Fibroblast of skin of left biceps (primary cell): ENCODE results near the gene RPL4.
"Not testable (repeated sequence)": the region's sequence is repeated elsewhere in the genome, so short reads cannot be mapped to it uniquely, and the experiment has no call there.

ENCODE experiments used
- DNase-seq, 2 experiments: peaks; one replicate each; pipeline ENCODE4 v3.0.0-alpha.2; 2013; ENCODE audit warnings: low read depth in 2 of 2

Gene RPL4

DNA sequence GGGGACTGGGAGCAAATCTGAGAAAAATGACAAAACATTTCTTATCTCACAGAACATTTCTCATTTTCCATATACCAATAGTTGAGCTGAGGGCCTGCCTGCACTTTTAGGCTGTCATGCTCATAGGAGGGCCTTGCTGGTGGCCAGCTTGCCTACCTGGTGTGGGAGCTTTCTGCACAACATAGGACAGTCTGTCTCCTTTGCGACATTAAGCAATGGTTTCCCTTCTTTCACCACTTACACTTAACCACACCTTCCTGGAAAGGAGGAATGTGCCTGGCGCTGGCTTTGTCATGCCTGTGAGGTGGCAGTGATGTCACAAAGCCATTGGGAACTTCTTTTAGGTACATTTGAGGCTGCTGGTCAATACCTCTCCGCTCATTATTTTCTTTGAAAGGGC is 12.8 kb downstream of the RPL4 start:
- no peak for DNase-seq

DNA sequence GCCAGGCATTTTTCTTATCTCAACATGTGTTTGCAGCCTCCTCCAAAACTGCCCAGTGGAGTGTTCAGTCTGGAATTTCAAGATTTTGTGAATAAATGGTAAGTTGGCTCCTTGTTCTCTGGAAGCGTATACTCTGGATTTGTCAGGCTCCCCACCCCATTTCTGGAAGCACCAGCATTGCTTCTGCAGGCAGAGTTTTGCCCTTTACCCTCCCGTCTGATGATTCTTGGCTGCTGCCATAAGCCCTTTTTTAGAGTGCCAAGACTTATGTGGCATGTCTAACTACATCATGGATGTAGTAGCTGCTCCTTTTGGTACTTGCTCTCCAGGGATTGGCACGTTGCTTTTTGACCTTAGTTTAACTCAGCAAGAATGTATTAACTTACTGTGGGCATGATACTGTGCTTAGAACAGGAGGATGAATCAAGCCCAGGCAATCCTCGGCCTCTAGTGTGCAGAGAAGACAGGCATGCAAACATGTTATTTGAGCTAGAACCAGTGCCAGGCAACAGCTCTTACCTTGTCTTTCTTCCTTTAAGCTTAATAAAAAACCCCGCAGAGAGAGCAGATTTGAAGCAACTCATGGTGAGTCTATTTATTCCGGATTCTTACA is 15.4 kb downstream of the RPL4 start:
- no peak for DNase-seq

DNA sequence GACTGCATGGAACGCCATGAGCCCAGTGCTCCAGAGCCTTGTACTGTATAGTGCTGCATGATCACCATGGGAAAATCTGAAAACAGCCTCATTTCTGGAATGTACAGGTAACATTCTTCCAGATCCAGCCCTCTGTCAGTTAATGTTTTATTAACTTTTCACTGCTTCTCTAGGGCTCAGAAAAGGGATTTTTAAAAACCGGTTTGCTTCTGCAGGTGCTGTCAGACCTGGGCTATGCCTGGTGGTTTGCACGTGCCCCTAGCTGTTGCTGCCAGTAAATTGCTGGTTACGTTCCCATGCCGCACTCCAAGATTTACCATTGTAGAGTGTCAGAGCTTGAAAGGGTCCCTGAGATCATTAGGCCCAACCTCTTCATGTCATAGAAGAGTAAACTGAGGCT is 16.1 kb downstream of the RPL4 start:
- no peak for DNase-seq

GRCh38 chr15:66486887-66487286 is 17.8 kb downstream of the RPL4 start:
- no peak for DNase-seq

- no peak for DNase-seq
Observed at GRCh38 chr15:66484539-66485112, 20.0 kb downstream of the RPL4 start.

- DNase-seq: peak; percentile 33 to 35
Observed at GRCh38 chr15:66483131-66483566, 21.5 kb downstream of the RPL4 start.

DNA sequence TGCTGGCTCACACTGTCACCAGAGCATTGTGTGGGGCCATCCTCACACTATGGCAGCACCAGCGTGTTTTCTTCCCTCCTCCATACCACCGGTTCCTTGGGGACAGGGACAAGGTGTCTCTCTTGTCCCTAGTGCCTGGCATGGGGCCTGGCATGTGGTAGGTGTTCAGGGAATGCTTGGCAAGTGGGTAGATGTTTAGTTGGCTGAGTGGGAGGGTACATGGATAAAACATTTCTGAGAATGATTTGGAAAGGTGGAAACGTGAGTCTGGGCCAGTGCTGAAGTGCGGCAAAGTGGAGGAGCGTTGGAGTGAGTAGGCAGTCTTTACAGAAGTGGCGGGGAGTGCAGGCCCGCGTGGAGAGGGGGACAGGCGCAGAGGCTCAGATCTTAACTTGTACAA is 22.1 kb downstream of the RPL4 start:
- no peak for DNase-seq

- no peak for DNase-seq
Observed at GRCh38 chr15:66481107-66481856, 23.4 kb downstream of the RPL4 start.

GRCh38 chr15:66480267-66480666 is 24.4 kb downstream of the RPL4 start:
- DNase-seq: no peak

- no peak for DNase-seq
Observed at GRCh38 chr15:66477011-66477410, 27.6 kb downstream of the RPL4 start.

DNA sequence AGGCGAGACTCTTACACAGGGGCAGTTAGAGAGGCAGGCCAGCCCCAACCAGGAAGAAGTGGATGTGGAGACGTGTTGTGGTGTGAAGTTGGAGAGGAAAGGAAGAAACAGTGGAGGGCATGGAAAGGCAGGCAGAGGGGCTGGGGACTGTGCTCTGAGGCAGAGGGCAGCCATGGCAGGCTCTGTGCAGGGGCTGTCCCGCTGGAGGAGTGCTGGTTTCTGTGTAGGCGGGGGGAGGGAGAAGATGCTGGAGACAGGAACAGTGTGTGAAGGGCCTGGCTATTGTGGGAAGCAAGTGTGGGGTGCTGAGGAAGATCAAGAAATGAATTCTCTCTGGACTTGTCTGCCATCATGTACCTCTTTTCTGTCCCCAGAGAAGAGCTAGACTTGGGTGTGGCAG is 28.1 kb downstream of the RPL4 start:
- no peak for DNase-seq

- no peak for DNase-seq
Observed at GRCh38 chr15:66474963-66475362, 29.7 kb downstream of the RPL4 start.

DNA sequence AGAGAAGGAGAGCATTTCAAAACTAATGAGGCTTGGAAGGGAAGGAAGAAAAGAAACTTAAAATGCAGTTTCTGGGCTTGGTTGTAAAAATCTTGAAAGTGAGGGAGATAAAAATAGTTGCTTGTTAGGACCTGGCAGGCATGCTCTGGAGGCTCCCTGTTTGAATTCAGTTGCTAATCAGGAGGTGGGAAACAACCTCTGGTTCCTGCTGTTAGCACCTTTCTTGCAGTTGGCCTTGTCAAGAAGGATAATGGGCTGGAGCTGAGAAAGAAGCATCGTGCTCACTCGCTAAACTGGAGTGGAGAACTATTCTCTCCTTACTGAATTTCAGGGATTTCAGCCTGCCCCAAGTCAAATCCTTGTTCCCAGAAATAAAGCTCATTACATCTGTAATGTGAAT is 30.5 kb downstream of the RPL4 start:
- DNase-seq: no peak

- peak; percentile 25 to 30 for DNase-seq
Observed at GRCh38 chr15:66472176-66472999, 32.3 kb downstream of the RPL4 start.

DNA sequence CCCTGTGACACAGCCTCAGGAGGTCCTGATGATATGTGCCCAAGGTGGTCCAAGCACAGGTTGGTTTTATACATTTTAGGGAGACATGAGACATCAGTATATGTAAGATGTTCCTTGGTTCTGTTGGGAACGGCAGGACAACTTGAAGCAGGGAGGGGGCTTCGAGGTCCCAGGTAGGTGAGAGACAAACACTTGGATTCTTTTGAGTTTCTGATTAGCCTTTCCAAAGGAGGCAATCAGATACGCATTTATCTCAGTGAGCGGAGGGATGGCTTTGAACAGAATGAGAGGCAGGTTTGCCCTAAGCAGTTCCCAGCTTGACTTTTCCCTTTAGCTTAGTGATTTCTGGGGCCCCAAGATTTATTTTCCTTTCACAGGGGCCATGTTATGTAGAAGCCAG is 33.8 kb downstream of the RPL4 start:
- DNase-seq: not testable (repeated sequence)

- not testable (repeated sequence) for DNase-seq
Observed at GRCh38 chr15:66467162-66468040, 37.3 kb downstream of the RPL4 start.

DNA sequence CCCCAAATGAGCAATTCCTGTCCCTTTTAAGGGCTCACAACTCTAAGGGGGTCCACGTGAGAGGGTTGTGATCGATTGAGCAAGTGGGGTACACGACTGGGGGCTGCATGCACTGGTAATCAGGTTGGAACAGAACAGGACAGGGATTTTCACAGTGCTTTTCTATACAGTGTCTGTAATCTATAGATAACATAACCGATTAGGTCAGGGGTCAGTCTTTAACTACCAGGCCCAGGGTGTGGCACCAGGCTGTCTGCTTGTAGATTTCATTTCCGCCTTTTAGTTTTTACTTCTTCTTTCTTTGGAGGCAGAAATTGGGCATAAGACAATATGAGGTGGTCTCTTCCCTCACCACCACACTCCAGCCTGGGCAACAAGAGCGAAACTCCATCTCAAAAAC is 39.4 kb downstream of the RPL4 start:
- not testable (repeated sequence) for DNase-seq

DNA sequence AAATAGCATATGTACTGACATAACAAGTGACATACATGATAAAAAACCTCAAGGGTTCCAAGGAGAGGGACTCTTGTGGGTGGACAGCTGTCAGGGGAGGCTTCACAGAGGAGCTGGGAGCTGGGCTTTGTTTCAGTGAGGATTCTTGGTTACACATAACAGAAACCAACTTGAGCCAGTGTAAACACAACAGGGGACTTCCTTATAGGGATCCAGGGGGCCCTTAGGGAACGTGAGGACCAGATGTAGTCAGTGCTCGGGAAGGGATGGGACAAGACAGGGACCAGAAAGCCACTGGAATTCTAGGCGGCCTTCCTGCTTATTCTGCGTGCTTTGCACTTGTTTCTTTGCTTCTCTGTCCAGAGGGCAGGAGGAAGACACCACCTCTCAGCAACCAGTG is 42.0 kb downstream of the RPL4 start:
- DNase-seq: no peak

DNA sequence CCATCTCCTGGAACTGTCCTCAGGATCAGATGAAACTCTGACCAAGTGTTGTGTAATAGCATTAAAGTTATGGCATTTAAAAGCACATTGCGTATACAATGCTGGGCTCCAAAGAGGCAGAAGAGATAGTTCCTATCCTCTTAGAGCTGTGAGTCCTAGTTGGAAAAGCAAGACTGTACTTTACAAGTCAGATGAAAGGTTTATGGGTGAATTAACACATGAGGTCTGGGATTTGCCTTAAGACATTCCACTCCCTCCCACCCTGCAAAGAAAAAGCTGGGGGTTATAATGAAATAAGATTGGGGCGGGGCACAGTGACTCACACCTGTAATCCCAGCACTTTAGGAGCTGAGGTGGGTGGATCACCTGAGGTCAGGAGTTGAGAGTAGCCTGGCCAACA is 42.7 kb downstream of the RPL4 start:
- no peak for DNase-seq

GRCh38 chr15:66461294-66461693 is 43.4 kb downstream of the RPL4 start:
- DNase-seq: not testable (repeated sequence)
